GM12878 (cell line): ENCODE results near the gene SMKR1. TPM values are rescaled to one million over a fixed set of nuclear protein-coding genes. Genes with fewer than 3 reads are reported as not detected.
"Not testable (repeated sequence)": the region's sequence is repeated elsewhere in the genome, so short reads cannot be mapped to it uniquely, and the experiment has no call there.

Source experiments
- ATAC-seq: fragments of 200-7000 bp; cut with Tn5 transposase; 3 replicates; pipeline ENCODE4 v1.9.1; 2020; ENCODE audit warnings: mild to moderate bottlenecking, moderate library complexity
- BruUV-seq: library from RNA; stranded (reverse); fragments of 400-500 nt; replicated peaks from 2 replicates; lab custom pipeline; 2021; lab: Mats Ljungman, UMichigan
- CTCF ChIA-PET: fragments of 300-600 bp; sonication (Branson Sonifier 250); formaldehyde crosslinking; extraction: SDS; loops from one replicate; lab custom pipeline; 2021; ENCODE audit warnings: inconsistent platforms; lab: Yijun Ruan, JAX
- POLR2A ChIA-PET: fragments of 350-600 bp; formaldehyde crosslinking; extraction: SDS; loops from one replicate; lab custom pipeline; 2021; ENCODE audit warnings: inconsistent platforms; lab: Charles Lee
- RAD21 ChIA-PET: fragments of 300-600 bp; sonication (Branson Sonifier 250); formaldehyde crosslinking; loops from one replicate; lab custom pipeline; 2023; ENCODE audit warnings: antibody characterized with exemption; ENCODE audit not compliant: unreplicated experiment; lab: Charles Lee
- SMC1A ChIA-PET: fragments of 300-600 bp; sonication (Branson Sonifier 250); formaldehyde crosslinking; loops from one replicate; lab custom pipeline; 2023; ENCODE audit not compliant: unreplicated experiment, uncharacterized antibody; lab: Charles Lee
- DNase-seq: peaks from one replicate; pipeline ENCODE4 v3.0.0-alpha.2; 2011; ENCODE audit warnings: low read depth, low spot score
- FAIRE-seq: peaks from 3 replicates; lab custom pipeline; 2011; peaks lifted over from hg19 to GRCh38; lab: Jason Lieb, UNC
- H2AFZ ChIP-seq: 2 replicates; pipeline ENCODE4 v1.6.0; 2011; ENCODE audit warnings: low read depth, low read length, control low read depth; ENCODE audit not compliant: control insufficient read depth
- H3K27ac ChIP-seq: 2 replicates; pipeline ENCODE4 v1.5.1; 2011; ENCODE audit warnings: control low read depth; ENCODE audit not compliant: control insufficient read depth, insufficient read depth
- H3K27me3 ChIP-seq, 2 experiments: replicated peaks in 1 of 2; 2 replicates each; pipeline versions ENCODE4 v1.6.0 to v1.6.1; 2011; ENCODE audit warnings: low read length in 1 of 2; ENCODE audit not compliant: control insufficient read depth in 2 of 2, insufficient read depth in 2 of 2
- H3K36me3 ChIP-seq, 2 experiments: 2 replicates each; pipeline ENCODE4 v1.5.1; 2011; ENCODE audit warnings: low read length in 1 of 2; ENCODE audit not compliant: control insufficient read depth in 2 of 2, insufficient read depth in 2 of 2
- H3K4me1 ChIP-seq: 2 replicates; pipeline ENCODE4 v1.6.1; 2011; ENCODE audit warnings: mild to moderate bottlenecking, low read length, moderate library complexity, mixed read lengths; ENCODE audit not compliant: control insufficient read depth, insufficient read depth
- H3K4me2 ChIP-seq: 2 replicates; pipeline ENCODE4 v1.6.0; 2011; ENCODE audit warnings: control low read depth; ENCODE audit not compliant: control insufficient read depth, insufficient read depth
- H3K4me3 ChIP-seq: fragments of 200-600 bp; sonication (generic); 2 replicates; pipeline ENCODE4 v1.5.1; 2016
- H3K79me2 ChIP-seq: 2 replicates; pipeline ENCODE4 v1.6.0; 2011; ENCODE audit warnings: low read length; ENCODE audit not compliant: control insufficient read depth, insufficient read depth
- H3K9ac ChIP-seq: 2 replicates; pipeline ENCODE4 v1.8.0; 2011; ENCODE audit warnings: low read length, control low read depth, mixed read lengths; ENCODE audit not compliant: control insufficient read depth, insufficient read depth
- H3K9me3 ChIP-seq: replicated peaks from 3 replicates; pipeline ENCODE4 v1.5.1; 2011; ENCODE audit warnings: mild to moderate bottlenecking, low read length; ENCODE audit not compliant: control insufficient read depth, insufficient read depth
- H4K20me1 ChIP-seq: 2 replicates; pipeline ENCODE4 v1.6.0; 2011; ENCODE audit not compliant: control insufficient read depth, insufficient read depth
- TCF7 ChIP-seq: IDR thresholded peaks from 2 replicates; pipeline ENCODE4 v1.6.1; 2014; ENCODE audit warnings: antibody characterized with exemption, borderline replicate concordance
- WGBS: methylation state at CpG from one replicate; pipeline ENCODE4 v1.1.6; 2016; ENCODE audit warnings: low lambda C conversion rate; ENCODE audit not compliant: insufficient replicate concordance, insufficient coverage; ENCODE audit errors: missing lambda C conversion rate; 5-methylcytosine and 5-hydroxymethylcytosine counted together
- in situ Hi-C: fragments of 300-500 bp; cut with MboI; formaldehyde crosslinking; loops from 9 replicates; pipeline ENCODE4 v1.14.3; 2018; ENCODE audit warnings: mixed read lengths
- intact Hi-C: fragments of 100-400 bp; cut with micrococcal nuclease; formaldehyde crosslinking; loops from one replicate; pipeline ENCODE4 v1.14.2; 2022; ENCODE audit not compliant: unreplicated experiment
- polyA plus RNA-seq, 11 experiments: library from polyadenylated mRNA; depleted of rRNA in 4 of 11; unstranded in 6 of 11; stranded (reverse) in 5 of 11; fragments of >200 nt; fragmentation: Nextera tagmentation in 4 of 11; fragmentation: Illumina TruSeq in 1 of 11; extraction: Ambion mirVana in 4 of 11; extraction: Trizol in 1 of 11; gene quantifications; 1 replicate in 1 of 11; 2 replicates in 10 of 11; pipeline versions ENCODE4 v1.2.1 to v1.2.3, GENCODE V29; 2011 to 2016; ENCODE audit warnings: inconsistent platforms in 2 of 11, missing spikeins in 2 of 11, low read depth in 1 of 11
- total RNA-seq, 4 experiments: library from RNA; depleted of rRNA in 3 of 4; stranded (reverse); fragments of >200 nt in 3 of 4; fragmentation: Illumina TruSeq in 1 of 4; extraction: Trizol in 1 of 4; gene quantifications; 2 replicates each; pipeline versions ENCODE4 v1.2.1 to v1.2.3, GENCODE V29; 2013 to 2021
- TF ChIP-seq, protein P1 (sequence below): fragments of 450-650 bp; IDR thresholded peaks from 2 replicates; pipeline ENCODE4 v1.6.1; 2017; ENCODE audit warnings: mild to moderate bottlenecking, low read depth, inconsistent platforms; ENCODE audit not compliant: poor library complexity, severe bottlenecking

SMKR1 gene
- total and polyA plus RNA-seq, 10 of the 15 experiments (the other 5 are each of a cell fraction or from before 2014, with no cell fraction given): 0.37 to 2.6 (median 0.83) TPM

DNA sequence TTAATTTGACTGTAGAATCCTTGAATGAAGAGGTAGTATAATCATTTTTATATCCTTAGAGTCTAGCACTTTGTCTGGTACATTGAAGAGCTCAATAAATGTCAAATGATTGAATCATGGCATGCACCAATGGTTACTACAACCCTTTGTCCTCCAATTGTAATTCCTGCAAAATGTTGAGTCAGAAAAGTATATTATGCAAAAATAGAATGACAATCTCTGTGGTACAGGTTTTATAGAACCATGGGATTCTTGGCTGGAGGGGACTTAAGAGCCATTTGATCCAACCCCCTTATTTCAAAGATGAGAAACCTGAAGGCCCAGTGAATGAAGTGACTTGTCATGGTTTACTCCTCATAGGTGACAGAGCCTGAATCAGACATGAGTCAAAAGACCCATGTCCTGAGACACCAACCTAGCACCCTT lies 30.9 kb upstream of the SMKR1 start:
- no peak overlapping the region for H3K27ac ChIP-seq
- SMC1A ChIA-PET: interaction anchor here (0.8 to 11.7 kb wide), 24 partner anchors 8 to 258 kb away, joined by 3 to 165 read pairs (median 4); partner anchors contain the start of gene STRIP2
- FAIRE-seq (no peak), DNase-seq (no peak), ATAC-seq (no peak)
- BruUV-seq: no TSS peak
- no peak overlapping the region for H2AFZ ChIP-seq
- in situ Hi-C loops: no loop called here
- POLR2A ChIA-PET: interaction anchor here (1.0 to 1.4 kb wide), 2 partner anchors 19 to 103 kb away, joined by 3 to 5 read pairs; no protein-coding TSS in a partner anchor
- intact Hi-C loops: loop anchor here (10.0 kb wide), 1 partner anchor 353 kb away; no protein-coding TSS in a partner anchor
- H3K79me2 ChIP-seq: no peaks in the 10 kb centered on the region
- no peaks in the 10 kb centered on the region for H3K36me3 ChIP-seq
- CTCF ChIA-PET: interaction anchor here (0.6 to 9.1 kb wide), 37 partner anchors 9 to 539 kb away, joined by 3 to 134 read pairs (median 5); partner anchors contain the start of gene STRIP2
- no peak overlapping the region for H3K4me2 ChIP-seq
- no peaks in the 10 kb centered on the region for H3K4me1 ChIP-seq
- H3K4me3 ChIP-seq: no peak overlapping the region
- H3K9ac ChIP-seq: no peak overlapping the region
- TF ChIP-seq, protein P1, sequence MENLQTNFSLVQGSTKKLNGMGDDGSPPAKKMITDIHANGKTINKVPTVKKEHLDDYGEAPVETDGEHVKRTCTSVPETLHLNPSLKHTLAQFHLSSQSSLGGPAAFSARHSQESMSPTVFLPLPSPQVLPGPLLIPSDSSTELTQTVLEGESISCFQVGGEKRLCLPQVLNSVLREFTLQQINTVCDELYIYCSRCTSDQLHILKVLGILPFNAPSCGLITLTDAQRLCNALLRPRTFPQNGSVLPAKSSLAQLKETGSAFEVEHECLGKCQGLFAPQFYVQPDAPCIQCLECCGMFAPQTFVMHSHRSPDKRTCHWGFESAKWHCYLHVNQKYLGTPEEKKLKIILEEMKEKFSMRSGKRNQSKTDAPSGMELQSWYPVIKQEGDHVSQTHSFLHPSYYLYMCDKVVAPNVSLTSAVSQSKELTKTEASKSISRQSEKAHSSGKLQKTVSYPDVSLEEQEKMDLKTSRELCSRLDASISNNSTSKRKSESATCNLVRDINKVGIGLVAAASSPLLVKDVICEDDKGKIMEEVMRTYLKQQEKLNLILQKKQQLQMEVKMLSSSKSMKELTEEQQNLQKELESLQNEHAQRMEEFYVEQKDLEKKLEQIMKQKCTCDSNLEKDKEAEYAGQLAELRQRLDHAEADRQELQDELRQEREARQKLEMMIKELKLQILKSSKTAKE: no peak
- TF ChIP-seq TCF7: no peak
- TF ChIP-seq, all 136 proteins: peak for 0
- H3K27me3 ChIP-seq: no peaks in the 10 kb centered on the region
- H4K20me1 ChIP-seq: no peaks in the 10 kb centered on the region
- RAD21 ChIA-PET: interaction anchor here (0.5 to 7.0 kb wide), 25 partner anchors 19 to 540 kb away, joined by 3 to 90 read pairs (median 4); no protein-coding TSS in a partner anchor
- no peaks in the 10 kb centered on the region for H3K9me3 ChIP-seq

DNA sequence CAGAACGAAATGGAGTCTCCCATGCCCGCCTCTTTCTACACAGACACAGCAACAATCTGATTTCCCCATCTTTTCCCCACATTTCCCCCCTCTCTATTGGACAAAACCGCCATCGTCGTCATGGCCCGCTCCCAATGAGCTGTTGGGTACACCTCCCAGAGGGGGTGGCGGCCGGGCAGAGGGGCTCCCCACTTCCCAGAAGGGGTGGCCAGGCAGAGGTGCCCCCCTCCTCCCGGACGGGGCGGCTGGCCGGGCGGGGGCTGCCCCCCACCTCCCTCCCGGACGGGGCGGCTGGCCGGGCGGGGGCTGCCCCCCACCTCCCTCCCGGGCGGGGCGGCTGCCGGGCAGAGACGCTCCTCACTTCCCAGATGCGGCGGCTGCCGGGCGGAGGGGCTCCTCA lies 26.4 kb upstream of the SMKR1 start:
- RAD21 ChIA-PET, ATAC-seq: not testable (repeated sequence)

DNA sequence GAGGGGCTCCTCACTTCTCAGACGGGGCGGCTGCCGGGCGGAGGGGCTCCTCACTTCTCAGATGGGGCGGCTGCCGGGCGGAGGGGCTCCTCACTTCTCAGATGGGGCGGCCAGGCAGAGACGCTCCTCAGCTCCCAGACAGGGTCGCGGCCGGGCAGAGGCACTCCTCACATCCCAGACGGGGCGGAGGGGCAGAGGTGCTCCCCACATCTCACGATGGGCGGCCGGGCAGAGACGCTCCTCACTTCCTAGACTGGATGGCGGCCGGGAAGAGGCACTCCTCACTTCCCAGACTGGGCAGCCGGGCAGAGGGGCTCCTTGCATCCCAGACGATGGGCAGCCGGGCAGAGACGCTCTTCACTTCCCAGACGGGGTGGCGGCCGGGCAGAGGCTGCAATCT lies 25.9 kb upstream of the SMKR1 start:
- DNase-seq, in situ Hi-C loops, H3K36me3 ChIP-seq, H3K4me1 ChIP-seq, H3K4me2 ChIP-seq, H4K20me1 ChIP-seq, H3K9me3 ChIP-seq, POLR2A ChIA-PET, H3K9ac ChIP-seq, H2AFZ ChIP-seq, FAIRE-seq, BruUV-seq, RAD21 ChIA-PET, H3K79me2 ChIP-seq, SMC1A ChIA-PET, CTCF ChIA-PET, H3K27me3 ChIP-seq, ATAC-seq, H3K4me3 ChIP-seq, H3K27ac ChIP-seq: not testable (repeated sequence)
- 98% methylated on average over 12 of the region's 27 CpGs for WGBS
- intact Hi-C loops: loop anchor here (10.0 kb wide), 1 partner anchor 348 kb away; no protein-coding TSS in a partner anchor

More for the DNA sequence above, 26.4 kb upstream of the SMKR1 start:
- H3K27ac ChIP-seq, H3K4me1 ChIP-seq, H3K9me3 ChIP-seq, SMC1A ChIA-PET, H2AFZ ChIP-seq, CTCF ChIA-PET, BruUV-seq, H3K36me3 ChIP-seq, H3K4me2 ChIP-seq, H3K9ac ChIP-seq, H3K27me3 ChIP-seq, POLR2A ChIA-PET, in situ Hi-C loops, DNase-seq, H3K79me2 ChIP-seq, H3K4me3 ChIP-seq, FAIRE-seq, H4K20me1 ChIP-seq: not testable (repeated sequence)
- intact Hi-C loops: loop anchor here (10.0 kb wide), 1 partner anchor 349 kb away; no protein-coding TSS in a partner anchor
- 96% methylated on average over 8 of the region's 27 CpGs for WGBS
